Posterior vena cava (tissue), 2 donors: ENCODE measurements around the gene NTRK2. TPM values are rescaled to one million over a fixed set of nuclear protein-coding genes. Genes with fewer than 3 reads are reported as not detected.

Source experiments
- DNase-seq: peaks from one replicate; pipeline ENCODE4 v3.0.0-alpha.2; 2020; ENCODE audit warnings: low spot score
- intact Hi-C, 2 donors: fragments of 100-400 bp; cut with DNase I; formaldehyde crosslinking; loops; one replicate each; pipeline versions ENCODE4 v1.14.1 to v1.14.2; 2022 to 2023
- total RNA-seq, 2 donors: library from RNA; stranded (reverse); fragmentation: NEBNext Ultra II Directional; extraction: Animal tissue kit (Norgen Biotek cat#: 25700); gene quantifications; one replicate each; pipeline ENCODE4 v1.2.1, GENCODE V29; 2021
- donor health status: DM: yes; HTN: yes; CAD: no.
- donor health status: DM: yes; HTN: yes; CAD: no.

Gene NTRK2
- total RNA-seq, 2 donors from 2014 or later = 19.2 to 43.8 TPM

DNA sequence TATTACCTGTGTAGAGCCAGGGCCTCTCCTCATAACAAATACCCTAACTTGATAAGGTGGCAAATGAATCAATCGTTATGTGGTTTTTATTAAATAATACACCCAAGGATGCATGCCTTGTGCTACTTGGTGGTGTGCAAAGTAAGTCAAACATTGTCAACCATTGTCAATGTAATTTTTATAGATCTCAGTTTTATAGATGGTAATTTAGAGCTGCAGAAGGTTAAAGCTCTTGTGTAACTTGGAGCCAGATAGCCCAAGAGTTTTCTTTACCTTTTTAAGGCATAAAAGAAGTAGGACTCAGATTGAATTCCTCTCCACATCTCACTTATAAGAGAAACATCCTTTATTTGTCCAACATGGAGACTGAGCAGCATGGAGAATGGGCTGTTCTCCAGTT, 304.7 kb downstream of the NTRK2 start:
- DNase-seq = no peak
- intact Hi-C loops = no loop called here

- DNase-seq = no peak
- intact Hi-C loops = no loop called here
Observed at GRCh38 chr9:84974855-84975254, 305.3 kb downstream of the NTRK2 start.

DNA sequence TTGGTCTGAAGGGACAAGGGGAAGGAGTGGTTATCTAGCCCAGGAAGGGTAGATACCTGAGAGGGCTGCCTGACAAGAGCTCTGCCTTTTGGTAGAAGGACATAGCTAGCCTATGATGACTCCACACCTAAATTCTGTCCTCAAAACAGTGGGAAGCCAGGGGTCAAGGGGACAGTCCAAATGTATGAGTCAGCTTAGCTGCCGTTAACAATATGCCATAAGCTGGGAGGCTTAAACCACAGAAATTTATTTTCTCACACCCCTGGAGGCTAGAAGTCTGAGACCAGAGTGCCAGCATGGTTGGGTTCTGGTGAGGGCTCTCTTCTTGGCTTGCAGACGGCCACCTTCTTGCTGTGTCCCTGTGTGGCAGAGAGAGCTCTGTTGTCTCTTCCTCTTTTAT, 306.4 kb downstream of the NTRK2 start:
- intact Hi-C loops = no loop called here

GRCh38 chr9:84978661-84979060, 309.1 kb downstream of the NTRK2 start:
- no peak for DNase-seq
- intact Hi-C loops = no loop called here

More for the DNA sequence above, 306.4 kb downstream of the NTRK2 start:
- no peak for DNase-seq

DNA sequence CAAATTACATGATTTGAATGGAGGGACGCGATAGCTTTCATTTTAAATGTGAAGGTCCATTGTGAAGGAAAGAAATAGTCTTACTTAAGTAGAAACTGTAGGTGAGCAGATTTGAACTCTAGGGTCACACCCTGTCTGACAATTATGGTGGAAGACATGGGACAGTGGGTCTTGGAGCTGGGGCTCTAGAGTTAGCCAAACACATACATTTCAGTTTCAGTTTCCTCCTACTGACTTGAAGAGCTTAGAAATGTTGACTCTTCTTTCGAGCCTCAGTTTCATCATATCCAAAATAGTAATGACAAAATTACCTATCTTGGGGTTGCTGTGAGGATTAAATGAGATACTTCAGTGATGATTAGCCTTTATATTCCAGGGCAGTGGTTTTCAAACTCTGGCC, 314.2 kb downstream of the NTRK2 start:
- DNase-seq = no peak
- intact Hi-C loops = no loop called here

DNA sequence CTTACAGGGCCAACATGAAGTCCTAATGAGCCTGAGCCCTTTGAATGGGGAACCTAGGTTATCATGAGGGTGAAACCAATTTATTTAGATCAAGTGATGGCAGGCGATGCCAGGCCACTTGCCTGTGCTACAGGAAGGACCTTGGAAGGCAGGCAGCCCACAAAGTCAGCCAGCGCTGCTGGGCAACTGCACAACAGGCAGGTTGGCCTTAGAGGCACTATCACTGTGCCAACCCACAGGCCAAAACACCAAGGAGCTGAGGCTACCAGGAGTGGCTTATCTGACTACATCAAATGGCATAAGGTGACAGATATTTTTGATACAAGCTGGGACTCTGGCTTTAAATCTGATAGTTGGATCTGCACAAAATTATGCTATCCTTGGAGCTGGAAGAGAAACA, 319.1 kb downstream of the NTRK2 start:
- no peak for DNase-seq
- intact Hi-C loops = no loop called here

DNA sequence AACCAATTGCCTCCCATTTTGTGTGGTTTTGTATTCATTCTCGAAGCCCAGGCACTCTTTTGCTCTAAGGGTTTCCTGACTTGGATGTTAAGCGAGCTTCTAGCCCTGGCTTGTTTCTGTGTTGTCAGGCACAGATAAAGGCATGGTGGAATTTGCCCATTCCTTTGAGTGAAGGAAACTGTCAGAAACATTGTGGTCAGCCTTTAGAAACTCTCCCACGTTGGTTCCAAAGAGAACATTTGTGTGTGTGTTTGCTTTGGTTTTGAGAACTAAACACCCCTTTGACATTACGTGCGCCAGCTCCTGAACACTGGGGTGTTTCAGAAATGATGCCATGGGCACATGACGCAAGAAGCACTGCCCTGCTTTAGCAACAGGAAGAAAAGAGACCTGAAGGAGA, 320.9 kb downstream of the NTRK2 start:
- intact Hi-C loops = no loop called here
- DNase-seq = no peak

DNA sequence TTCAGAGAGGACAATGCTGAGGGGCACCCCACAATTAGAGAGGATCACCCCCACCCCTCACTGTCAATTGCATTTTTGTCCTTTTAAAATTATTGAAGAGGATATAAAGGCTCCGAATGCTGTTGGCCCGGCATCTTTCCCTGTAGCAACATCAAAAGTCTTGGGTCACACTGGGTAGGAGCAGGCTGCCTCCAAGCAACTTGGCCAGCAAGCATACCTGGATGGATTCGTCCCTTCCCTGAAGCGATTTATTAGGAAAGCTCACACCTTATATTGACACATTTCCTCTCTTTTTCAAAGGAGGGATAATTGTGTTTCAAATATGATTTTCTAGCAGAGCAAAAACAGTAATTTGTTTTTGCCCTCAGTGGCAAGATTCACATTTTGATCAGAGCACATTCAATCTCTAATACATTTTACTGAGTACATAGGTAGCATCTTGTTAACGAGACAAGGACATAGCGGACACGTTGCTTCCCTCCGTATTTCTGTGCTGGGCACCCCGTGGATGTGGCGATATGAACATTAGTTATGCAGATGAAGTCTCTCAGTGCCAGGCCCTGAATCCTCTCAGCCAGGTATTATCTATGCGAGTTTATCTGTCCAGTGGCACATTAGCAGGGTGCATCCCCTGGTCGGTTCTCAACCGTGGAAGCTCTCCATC, 321.5 kb downstream of the NTRK2 start:
- no peak for DNase-seq
- intact Hi-C loops = no loop called here

DNA sequence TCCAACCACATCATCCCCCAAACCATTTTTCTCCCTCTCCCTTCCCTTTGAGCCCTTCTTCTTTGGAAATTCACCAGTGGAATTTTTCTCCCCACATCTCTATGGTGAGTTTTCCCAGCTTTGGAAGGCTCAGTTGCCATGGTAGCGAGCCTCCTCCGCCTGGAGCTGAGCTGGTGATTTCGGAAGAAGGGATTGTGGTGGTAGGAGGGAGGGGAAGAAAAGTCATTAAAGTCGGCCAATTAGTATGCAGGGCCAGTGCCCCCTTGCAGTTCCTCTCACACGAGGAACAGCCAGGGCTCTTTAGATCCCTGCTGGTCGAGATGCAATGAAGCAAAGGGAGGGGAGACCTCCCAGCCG, 322.0 kb downstream of the NTRK2 start:
- intact Hi-C loops = no loop called here
- DNase-seq = no peak

- no peak for DNase-seq
- intact Hi-C loops = no loop called here
Observed at GRCh38 chr9:84992381-84992780, 322.9 kb downstream of the NTRK2 start.

DNA sequence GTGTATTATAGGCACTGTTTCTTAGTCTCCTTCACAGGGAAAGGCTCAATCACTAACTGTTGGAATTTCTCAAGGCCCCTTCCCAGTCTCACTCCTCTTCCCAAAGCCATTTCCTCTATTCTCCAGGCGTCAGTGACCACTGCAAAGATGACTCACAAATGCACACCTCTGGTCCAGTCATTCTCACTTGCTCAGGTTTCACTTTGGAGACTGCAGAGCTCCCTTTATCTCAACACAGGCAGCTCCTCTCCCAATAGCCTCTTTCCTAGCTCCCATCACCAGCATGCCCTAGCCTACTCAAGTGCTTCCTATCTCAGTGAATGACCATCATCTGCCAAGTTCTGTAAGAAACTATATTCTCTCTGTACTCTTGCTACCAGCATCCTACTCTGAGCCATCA, 323.6 kb downstream of the NTRK2 start:
- no peak for DNase-seq
- intact Hi-C loops = no loop called here

DNA sequence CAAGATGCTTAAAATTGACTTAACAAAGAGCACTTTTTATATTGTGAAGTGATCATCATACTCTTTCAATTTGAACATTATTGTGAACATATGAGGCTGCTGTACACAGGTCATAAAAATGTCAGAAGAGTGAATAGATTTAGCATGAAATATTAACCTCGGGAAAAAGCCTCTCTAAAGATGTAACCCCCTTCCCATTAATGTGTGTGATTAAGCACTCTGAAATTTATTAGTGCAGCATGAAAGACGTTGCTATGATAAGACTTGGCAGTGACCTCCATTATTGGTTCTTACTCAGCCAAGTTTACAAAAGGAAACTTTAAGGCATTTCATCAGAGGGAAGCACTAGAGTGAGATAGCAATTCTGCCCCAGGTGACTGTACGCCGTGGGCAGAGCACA, 326.5 kb downstream of the NTRK2 start:
- DNase-seq = no peak
- intact Hi-C loops = no loop called here

GRCh38 chr9:84996716-84997115, 327.2 kb downstream of the NTRK2 start:
- DNase-seq = no peak
- intact Hi-C loops = no loop called here

GRCh38 chr9:84997472-84997871, 327.9 kb downstream of the NTRK2 start:
- no peak for DNase-seq
- intact Hi-C loops = no loop called here

GRCh38 chr9:84998639-84999038, 329.1 kb downstream of the NTRK2 start:
- intact Hi-C loops = no loop called here
- DNase-seq = no peak

- DNase-seq = no peak
- intact Hi-C loops = no loop called here
Observed at GRCh38 chr9:84999788-85000187, 330.3 kb downstream of the NTRK2 start.

DNA sequence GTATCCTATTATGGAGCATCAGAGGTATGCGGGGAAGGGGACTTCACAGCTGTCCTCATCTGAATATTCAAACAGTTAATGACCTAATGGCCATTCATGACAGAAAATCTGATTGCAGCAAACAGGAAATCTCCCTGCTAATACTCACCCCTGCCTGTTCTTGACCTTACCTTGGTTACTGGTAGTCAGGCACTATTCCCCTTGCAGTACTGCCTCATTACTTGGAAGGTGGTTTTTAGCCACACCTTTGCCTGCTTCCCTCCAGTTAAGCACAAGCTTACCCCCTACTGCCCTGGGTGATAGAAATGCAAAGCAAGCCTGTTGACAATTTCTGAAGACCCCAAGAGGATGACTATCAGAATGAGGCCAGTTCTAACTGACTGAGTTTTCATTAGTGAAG, 332.4 kb downstream of the NTRK2 start:
- intact Hi-C loops = no loop called here
- DNase-seq = no peak

DNA sequence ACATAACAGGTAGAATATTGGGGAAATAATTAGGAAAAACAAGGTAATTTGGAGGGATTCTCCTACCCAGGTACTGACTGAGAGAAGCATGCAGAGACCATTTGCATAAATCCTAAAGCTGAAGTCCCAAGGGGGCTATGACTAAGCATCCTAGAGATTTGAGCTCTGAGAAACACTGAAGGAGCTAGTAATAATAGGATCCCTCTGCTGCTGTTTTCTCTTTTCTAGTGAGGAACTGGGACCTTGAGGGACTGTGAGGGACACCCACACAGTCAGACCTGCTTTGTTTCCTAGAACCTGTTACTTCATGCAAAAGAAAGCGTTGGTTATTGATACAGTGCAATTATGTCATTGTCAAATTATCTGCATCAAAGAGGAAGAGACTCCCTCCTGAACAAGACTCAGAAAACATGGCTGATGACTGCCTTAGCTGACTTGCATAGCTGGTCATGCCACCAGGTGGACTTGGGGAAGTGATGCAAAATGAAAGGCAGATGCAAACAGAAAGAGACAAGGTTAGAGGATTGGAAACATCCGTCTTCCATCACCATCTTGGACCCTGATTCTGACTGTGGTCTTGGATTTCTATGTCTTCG, 335.4 kb downstream of the NTRK2 start:
- intact Hi-C loops = no loop called here

GRCh38 chr9:85007748-85008147, 338.2 kb downstream of the NTRK2 start:
- DNase-seq = no peak
- intact Hi-C loops = no loop called here

More for the DNA sequence above, 335.4 kb downstream of the NTRK2 start:
- DNase-seq = no peak

- intact Hi-C loops = no loop called here
- DNase-seq = no peak
Observed at GRCh38 chr9:85008215-85008614, 338.7 kb downstream of the NTRK2 start.

- no peak for DNase-seq
- intact Hi-C loops = no loop called here
Observed at GRCh38 chr9:85009251-85009650, 339.7 kb downstream of the NTRK2 start.

- intact Hi-C loops = no loop called here
- no peak for DNase-seq
Observed at GRCh38 chr9:85013703-85014102, 344.2 kb downstream of the NTRK2 start.
